ENCODE data around the gene TNFRSF9. TPM values are rescaled to one million over a fixed set of nuclear protein-coding genes. Genes with fewer than 3 reads are reported as not detected.
A peak's percentile ranks its signal among the peaks of the same experiment; 100 is the strongest.

The TNFRSF9 gene
- total RNA-seq = 112 and 115 TPM in 2 replicates

- Mint-ChIP-seq H3K27me3 (ENCODE audit: low read depth) (no peaks in the 10 kb centered on the region), H3K36me3 (ENCODE audit: low read depth) (peaks cover 42% of the 10 kb centered on the region), H3K4me1 (ENCODE audit: low read depth) (peaks cover 63% of the 10 kb centered on the region), H3K27ac (peak within 1 kb of the TSS; percentile 91), H3K4me3 (ENCODE audit: low read depth) (peak within 1 kb of the TSS; percentile 85), H3K9me3 (no peaks in the 10 kb centered on the region)
- peak; percentile 43 for DNase-seq (ENCODE audit: low spot score)
- intact Hi-C loops (cut with micrococcal nuclease) = loop anchor here (1.0 to 5.0 kb wide), 5 partner anchors 8 to 156 kb away; no protein-coding TSS in a partner anchor
Observed at GRCh38 chr1:7940745-7941436, at the start of gene TNFRSF9. TSS of gene TNFRSF9 (minus strand) at chr1:7940839. CDS start at chr1:7939994, 845 bp downstream.

DNA sequence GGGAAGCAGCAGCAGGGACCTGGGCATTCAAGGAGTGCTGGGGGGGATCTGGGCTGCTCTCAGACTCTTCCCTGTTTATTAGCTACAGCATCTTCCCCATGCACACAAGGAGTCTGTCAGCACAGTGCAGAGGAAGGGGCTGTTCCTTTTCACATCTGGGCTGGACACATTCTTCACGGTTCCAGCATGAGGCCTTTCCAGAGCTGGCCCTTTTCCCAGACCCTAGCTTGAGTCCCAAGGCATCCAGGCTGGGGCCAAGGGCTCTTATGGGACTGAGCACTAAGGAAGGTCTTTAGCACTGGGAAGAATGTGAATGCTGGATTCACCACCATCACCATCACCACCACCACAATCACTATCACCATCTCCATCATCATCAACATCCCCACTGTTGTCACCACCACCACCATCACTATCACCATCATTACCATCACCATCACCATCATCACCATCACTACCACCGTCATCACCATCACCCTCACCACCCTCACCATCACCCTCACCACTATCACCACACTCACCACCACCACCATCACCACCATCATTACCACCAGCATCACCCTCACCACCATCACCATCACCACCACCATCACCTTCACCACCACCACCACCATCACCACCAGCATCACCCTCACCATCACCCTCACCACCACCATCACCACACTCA is 49.3 kb upstream of the TNFRSF9 start:
- Mint-ChIP-seq H3K27ac (no peak overlapping the region), H3K9me3 (no peaks in the 10 kb centered on the region), H3K27me3 (ENCODE audit: low read depth) (no peaks in the 10 kb centered on the region), H3K4me3 (ENCODE audit: low read depth) (no peak overlapping the region), H3K36me3 (ENCODE audit: low read depth) (peaks cover 33% of the 10 kb centered on the region), H3K4me1 (ENCODE audit: low read depth) (peaks cover 6% of the 10 kb centered on the region)
- no peak for DNase-seq (ENCODE audit: low spot score)
- intact Hi-C loops (cut with micrococcal nuclease) = no loop called here

- Mint-ChIP-seq H3K9me3 (no peaks in the 10 kb centered on the region), H3K4me3 (ENCODE audit: low read depth) (no peak overlapping the region), H3K36me3 (ENCODE audit: low read depth) (peaks cover 46% of the 10 kb centered on the region), H3K4me1 (ENCODE audit: low read depth) (peaks cover 2% of the 10 kb centered on the region), H3K27ac (no peak overlapping the region), H3K27me3 (ENCODE audit: low read depth) (no peaks in the 10 kb centered on the region)
- intact Hi-C loops (cut with micrococcal nuclease) = no loop called here
- no peak for DNase-seq (ENCODE audit: low spot score)
Observed at GRCh38 chr1:7988576-7988975, 47.9 kb upstream of the TNFRSF9 start.

GRCh38 chr1:7987528-7987927 is 46.9 kb upstream of the TNFRSF9 start:
- Mint-ChIP-seq H3K9me3 (no peaks in the 10 kb centered on the region), H3K4me1 (ENCODE audit: low read depth) (peaks cover 4% of the 10 kb centered on the region), H3K36me3 (ENCODE audit: low read depth) (peaks cover 56% of the 10 kb centered on the region), H3K27me3 (ENCODE audit: low read depth) (no peaks in the 10 kb centered on the region), H3K4me3 (ENCODE audit: low read depth) (no peak overlapping the region), H3K27ac (no peak overlapping the region)
- DNase-seq (ENCODE audit: low spot score) = no peak
- intact Hi-C loops (cut with micrococcal nuclease) = no loop called here

- no peak for DNase-seq (ENCODE audit: low spot score)
- Mint-ChIP-seq H3K4me1 (ENCODE audit: low read depth) (peaks cover 7% of the 10 kb centered on the region), H3K27ac (peak overlapping the region; percentile 6), H3K4me3 (ENCODE audit: low read depth) (no peak overlapping the region), H3K36me3 (ENCODE audit: low read depth) (peaks cover 64% of the 10 kb centered on the region), H3K9me3 (no peaks in the 10 kb centered on the region), H3K27me3 (ENCODE audit: low read depth) (no peaks in the 10 kb centered on the region)
- intact Hi-C loops (cut with micrococcal nuclease) = no loop called here
Observed at GRCh38 chr1:7985851-7986612, 45.4 kb upstream of the TNFRSF9 start.

DNA sequence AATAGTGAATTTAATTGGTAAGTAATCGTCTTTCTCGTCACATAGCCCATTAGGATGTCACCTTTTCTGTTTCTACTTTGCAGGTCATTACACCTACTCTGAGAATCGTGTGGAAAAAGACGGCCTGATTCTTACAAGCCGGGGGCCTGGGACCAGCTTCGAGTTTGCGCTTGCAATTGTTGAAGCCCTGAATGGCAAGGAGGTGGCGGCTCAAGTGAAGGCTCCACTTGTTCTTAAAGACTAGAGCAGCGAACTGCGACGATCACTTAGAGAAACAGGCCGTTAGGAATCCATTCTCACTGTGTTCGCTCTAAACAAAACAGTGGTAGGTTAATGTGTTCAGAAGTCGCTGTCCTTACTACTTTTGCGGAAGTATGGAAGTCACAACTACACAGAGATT is 44.2 kb upstream of the TNFRSF9 start:
- intact Hi-C loops (cut with micrococcal nuclease) = no loop called here
- Mint-ChIP-seq H3K9me3 (no peaks in the 10 kb centered on the region), H3K4me3 (ENCODE audit: low read depth) (no peak overlapping the region), H3K36me3 (ENCODE audit: low read depth) (peaks cover 66% of the 10 kb centered on the region), H3K27me3 (ENCODE audit: low read depth) (no peaks in the 10 kb centered on the region), H3K27ac (no peak overlapping the region), H3K4me1 (ENCODE audit: low read depth) (peaks cover 11% of the 10 kb centered on the region)
- DNase-seq (ENCODE audit: low spot score) = no peak

GRCh38 chr1:7983086-7983778 is 42.6 kb upstream of the TNFRSF9 start:
- H3K36me3 Mint-ChIP-seq (ENCODE audit: low read depth) = peaks cover 68% of the 10 kb centered on the region
- intact Hi-C loops (cut with micrococcal nuclease) = no loop called here

DNA sequence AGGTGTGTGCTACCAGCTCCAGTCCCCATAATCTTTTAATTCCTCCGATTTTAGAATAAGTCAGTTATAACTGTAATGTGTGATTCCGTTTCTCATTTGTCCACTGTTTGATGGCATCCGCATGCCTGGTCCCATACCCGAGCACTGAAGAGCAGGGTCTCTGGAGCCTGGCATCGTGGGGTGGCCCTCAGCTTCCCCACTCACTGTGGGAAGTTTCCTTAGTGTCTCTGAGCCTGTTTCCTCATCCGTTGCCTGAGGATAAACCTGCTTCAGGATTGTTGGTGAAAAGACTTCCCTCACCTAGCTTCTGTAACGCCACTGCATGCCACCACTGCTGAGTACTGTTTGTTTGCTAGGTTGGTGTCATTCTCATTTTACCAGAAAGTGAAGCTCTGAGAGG is 40.3 kb upstream of the TNFRSF9 start:
- Mint-ChIP-seq H3K27ac (no peak overlapping the region), H3K9me3 (no peaks in the 10 kb centered on the region), H3K4me1 (ENCODE audit: low read depth) (peaks cover 13% of the 10 kb centered on the region), H3K27me3 (ENCODE audit: low read depth) (no peaks in the 10 kb centered on the region), H3K4me3 (ENCODE audit: low read depth) (no peak overlapping the region), H3K36me3 (ENCODE audit: low read depth) (peaks cover 72% of the 10 kb centered on the region)
- no peak for DNase-seq (ENCODE audit: low spot score)
- intact Hi-C loops (cut with micrococcal nuclease) = no loop called here

More at GRCh38 chr1:7983086-7983778, 42.6 kb upstream of the TNFRSF9 start:
- DNase-seq (ENCODE audit: low spot score) = no peak
- Mint-ChIP-seq H3K4me3 (ENCODE audit: low read depth) (no peak overlapping the region), H3K27ac (no peak overlapping the region), H3K4me1 (ENCODE audit: low read depth) (peaks cover 13% of the 10 kb centered on the region), H3K9me3 (no peaks in the 10 kb centered on the region), H3K27me3 (ENCODE audit: low read depth) (no peaks in the 10 kb centered on the region)

DNA sequence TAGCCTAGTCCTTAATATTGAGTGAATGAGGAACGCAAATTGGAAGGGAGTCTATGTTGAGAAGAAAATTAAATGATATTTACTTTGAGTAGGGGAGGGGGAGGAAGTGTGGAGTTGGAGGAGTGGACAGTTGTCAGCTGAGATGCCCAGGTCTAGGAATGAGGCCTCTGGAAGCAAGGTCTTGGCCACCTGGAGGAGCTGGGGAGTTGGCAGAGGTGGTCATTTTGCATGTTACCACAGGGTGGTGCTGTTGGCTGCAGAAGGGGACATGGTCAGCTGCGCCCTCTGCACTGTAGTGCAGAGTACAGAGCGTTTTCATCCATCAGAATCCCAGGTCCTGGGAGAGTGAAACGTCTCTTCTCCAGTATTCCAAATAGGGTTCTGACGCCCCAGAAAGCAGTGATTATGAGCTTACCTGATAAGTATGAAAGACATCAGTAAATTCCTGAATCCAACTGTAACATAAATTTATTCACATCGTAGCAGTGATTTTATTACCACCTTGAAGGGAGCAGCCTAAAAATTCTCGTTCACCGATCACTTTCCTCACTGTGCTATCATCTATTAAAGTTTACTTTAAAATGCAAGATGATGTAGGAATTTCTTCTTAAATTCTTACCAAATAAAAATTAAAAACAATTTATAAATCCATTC is 34.7 kb upstream of the TNFRSF9 start:
- Mint-ChIP-seq H3K4me3 (ENCODE audit: low read depth) (no peak overlapping the region), H3K9me3 (no peaks in the 10 kb centered on the region), H3K36me3 (ENCODE audit: low read depth) (peaks cover 65% of the 10 kb centered on the region), H3K4me1 (ENCODE audit: low read depth) (peaks cover 6% of the 10 kb centered on the region), H3K27ac (no peak overlapping the region), H3K27me3 (ENCODE audit: low read depth) (no peaks in the 10 kb centered on the region)
- DNase-seq (ENCODE audit: low spot score) = no peak
- intact Hi-C loops (cut with micrococcal nuclease) = no loop called here

- no peak for DNase-seq (ENCODE audit: low spot score)
- Mint-ChIP-seq H3K9me3 (no peaks in the 10 kb centered on the region), H3K36me3 (ENCODE audit: low read depth) (peaks cover 64% of the 10 kb centered on the region), H3K27ac (no peak overlapping the region), H3K27me3 (ENCODE audit: low read depth) (no peaks in the 10 kb centered on the region), H3K4me3 (ENCODE audit: low read depth) (no peak overlapping the region), H3K4me1 (ENCODE audit: low read depth) (peaks cover 4% of the 10 kb centered on the region)
- intact Hi-C loops (cut with micrococcal nuclease) = no loop called here
Observed at GRCh38 chr1:7973086-7973485, 32.4 kb upstream of the TNFRSF9 start.

DNA sequence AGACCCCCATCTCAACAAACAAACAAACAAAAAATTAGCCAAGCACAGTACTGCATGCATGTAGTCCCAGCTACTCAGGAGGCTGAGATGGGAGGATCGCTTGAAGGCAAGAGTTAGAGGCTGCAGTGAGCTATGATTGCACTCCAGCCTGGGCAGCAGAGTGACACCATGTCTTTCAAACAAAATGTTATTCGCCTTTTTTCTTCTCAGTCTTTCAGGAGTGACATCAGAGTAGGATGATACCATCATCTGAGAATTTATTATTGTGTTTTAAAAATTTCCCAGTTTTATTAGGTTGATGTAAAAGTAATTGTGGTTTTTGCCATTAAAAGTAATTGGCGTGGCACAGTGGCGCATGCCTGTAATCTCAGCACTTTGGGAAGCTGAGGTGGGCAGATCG is 31.6 kb upstream of the TNFRSF9 start:
- Mint-ChIP-seq H3K9me3 (no peaks in the 10 kb centered on the region), H3K27ac (no peak overlapping the region), H3K27me3 (ENCODE audit: low read depth) (no peaks in the 10 kb centered on the region), H3K4me3 (ENCODE audit: low read depth) (no peak overlapping the region), H3K4me1 (ENCODE audit: low read depth) (peaks cover 5% of the 10 kb centered on the region), H3K36me3 (ENCODE audit: low read depth) (peaks cover 64% of the 10 kb centered on the region)
- intact Hi-C loops (cut with micrococcal nuclease) = no loop called here
- no peak for DNase-seq (ENCODE audit: low spot score)

- intact Hi-C loops (cut with micrococcal nuclease) = no loop called here
- H3K4me3 Mint-ChIP-seq (ENCODE audit: low read depth) = no peak overlapping the region
- no peaks in the 10 kb centered on the region for H3K27me3 Mint-ChIP-seq (ENCODE audit: low read depth)
- no peak for DNase-seq (ENCODE audit: low spot score)
- H3K36me3 Mint-ChIP-seq (ENCODE audit: low read depth) = peaks cover 70% of the 10 kb centered on the region
- peaks cover 13% of the 10 kb centered on the region for H3K4me1 Mint-ChIP-seq (ENCODE audit: low read depth)
- H3K9me3 Mint-ChIP-seq = no peaks in the 10 kb centered on the region
- H3K27ac Mint-ChIP-seq = no peak overlapping the region
Observed at GRCh38 chr1:7971024-7971423, 30.4 kb upstream of the TNFRSF9 start.

All from activated T-helper 2 cell treated with anti-CD3 and anti-CD28 coated beads, Interferon-gamma antibody, Interleukin-2, Interleukin-4, amounts not matched to agents 10 μg/mL and 5 μg/mL and 100 μg/mL, durations not matched to agents 14 hours and 24 hours and 36 hours (primary cell).